Stomach (tissue), 9 donors: Measurements from ENCODE around the gene SDK2. TPM values are rescaled to one million over a fixed set of nuclear protein-coding genes. Genes with fewer than 3 reads are reported as not detected.
A peak's percentile ranks its signal among the peaks of the same experiment; 100 is the strongest.

Experiments
- DNase-seq, 2 donors: peaks; one replicate each; pipeline versions ENCODE4 v3.0.0 to v3.0.0-alpha.2; 2013 to 2019
- H3K27ac ChIP-seq, 5 donors: fragments of 200-600 bp in 4 of 5; sonication (generic) in 4 of 5; one replicate each; pipeline ENCODE4 v1.5.1; 2013 to 2019; ENCODE audit warnings: mild to moderate bottlenecking in 1 of 5, moderate library complexity in 1 of 5
- H3K27me3 ChIP-seq, 3 donors: fragments of 200-600 bp; sonication (generic); one replicate each; pipeline ENCODE4 v1.5.1; 2017 to 2019; ENCODE audit warnings: mixed run types in 1 of 3
- H3K36me3 ChIP-seq, 4 donors: fragments of 200-600 bp; sonication (generic); 1 replicate in 3 of 4; 2 replicates in 1 of 4; pipeline ENCODE4 v1.5.1; 2016 to 2019
- H3K4me1 ChIP-seq, 4 donors: fragments of 200-600 bp; sonication (generic); one replicate each; pipeline ENCODE4 v1.5.1; 2016 to 2019
- H3K4me3 ChIP-seq, 4 donors: fragments of 200-600 bp; sonication (generic) in 3 of 4; one replicate each; pipeline ENCODE4 v1.5.1; 2016 to 2019; ENCODE audit warnings: mild to moderate bottlenecking in 1 of 4
- H3K9me3 ChIP-seq, 4 donors: fragments of 200-600 bp; sonication (generic); one replicate each; pipeline ENCODE4 v1.5.1; 2016 to 2019
- EP300 ChIP-seq: sonication (generic); formaldehyde crosslinking; IDR thresholded peaks from one replicate; pipeline ENCODE4 v1.6.1; 2017; ENCODE audit warnings: antibody characterized with exemption
- POLR2A ChIP-seq, 4 donors: fragments of 450-650 bp; IDR thresholded peaks; one replicate each; pipeline ENCODE4 v1.6.1; 2016; ENCODE audit warnings: antibody characterized with exemption in 4 of 4, control low read depth in 2 of 4, mild to moderate bottlenecking in 1 of 4, moderate library complexity in 1 of 4
- POLR2AphosphoS5 ChIP-seq, 3 donors: sonication (generic); formaldehyde crosslinking; IDR thresholded peaks; one replicate each; pipeline ENCODE4 v1.6.1; 2016; ENCODE audit warnings: antibody characterized with exemption in 3 of 3
- WGBS, 5 donors: extraction: QIAGEN DNeasy Blood & Tissue Kit in 3 of 5; methylation state at CpG; one replicate each; pipeline versions ENCODE4 v1.1.5 to v1.1.7; 2013 to 2018; 5-methylcytosine and 5-hydroxymethylcytosine counted together
- intact Hi-C: fragments of 100-400 bp; cut with DNase I; formaldehyde crosslinking; loops from one replicate; pipeline ENCODE4 v1.15.1; 2023; ENCODE audit warnings: low total_unique reads
- polyA plus RNA-seq, 3 donors: library from polyadenylated mRNA; stranded (reverse); fragments of 200-250 nt; gene quantifications; one replicate each; pipeline ENCODE4 v1.2.3, GENCODE V29; 2013
- total RNA-seq, 5 donors: library from RNA; depleted of rRNA; stranded (reverse); fragments of >200 nt; gene quantifications; one replicate each; pipeline versions ENCODE4 v1.1.0 to v1.2.3, GENCODE V29; 2014 to 2016
- TF ChIP-seq, protein P1 (sequence below), 7 experiments: fragments of 450-650 bp in 4 of 7; fragments of 200-600 bp in 3 of 7; sonication (generic) in 3 of 7; IDR thresholded peaks; one replicate each; pipeline ENCODE4 v1.5.1; 2016 to 2019; ENCODE audit warnings: antibody characterized with exemption in 7 of 7, control low read depth in 2 of 7, mild to moderate bottlenecking in 1 of 7
- donor health status: healthy with polysubstance abuse.
- donor health status: Bipolar disorder and iron deficiency.
- donor health status: healthy.

Gene SDK2
- total and polyA plus RNA-seq, 8 donors, result under 0.01 to 9.6 (median 0.44) TPM; not detected in 1

DNA sequence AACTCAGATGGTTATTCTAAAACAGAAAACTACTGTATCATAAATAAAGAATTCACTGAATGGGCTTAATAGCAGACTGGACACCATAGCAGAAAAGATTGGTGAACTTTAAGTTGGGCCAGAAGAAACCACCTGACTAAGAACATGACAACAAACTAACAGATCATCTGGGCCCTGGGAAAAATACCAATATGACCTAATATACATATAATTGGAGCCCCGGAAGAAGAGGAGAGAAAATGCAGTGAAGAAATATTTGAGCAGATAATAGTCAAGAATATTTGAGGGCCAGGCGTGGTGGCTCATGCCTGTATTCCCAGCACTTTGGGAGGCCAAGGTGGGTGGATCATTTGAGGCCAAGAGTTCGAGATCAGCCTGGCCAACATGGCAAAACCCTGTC lies 25.5 kb upstream of the SDK2 start:
- H3K27ac ChIP-seq, result no peak overlapping the region
- DNase-seq, result no peak
- peaks cover 0 to 19% (median 11%) of the 10 kb centered on the region in 4 donors for H3K9me3 ChIP-seq
- TF ChIP-seq, protein P1, sequence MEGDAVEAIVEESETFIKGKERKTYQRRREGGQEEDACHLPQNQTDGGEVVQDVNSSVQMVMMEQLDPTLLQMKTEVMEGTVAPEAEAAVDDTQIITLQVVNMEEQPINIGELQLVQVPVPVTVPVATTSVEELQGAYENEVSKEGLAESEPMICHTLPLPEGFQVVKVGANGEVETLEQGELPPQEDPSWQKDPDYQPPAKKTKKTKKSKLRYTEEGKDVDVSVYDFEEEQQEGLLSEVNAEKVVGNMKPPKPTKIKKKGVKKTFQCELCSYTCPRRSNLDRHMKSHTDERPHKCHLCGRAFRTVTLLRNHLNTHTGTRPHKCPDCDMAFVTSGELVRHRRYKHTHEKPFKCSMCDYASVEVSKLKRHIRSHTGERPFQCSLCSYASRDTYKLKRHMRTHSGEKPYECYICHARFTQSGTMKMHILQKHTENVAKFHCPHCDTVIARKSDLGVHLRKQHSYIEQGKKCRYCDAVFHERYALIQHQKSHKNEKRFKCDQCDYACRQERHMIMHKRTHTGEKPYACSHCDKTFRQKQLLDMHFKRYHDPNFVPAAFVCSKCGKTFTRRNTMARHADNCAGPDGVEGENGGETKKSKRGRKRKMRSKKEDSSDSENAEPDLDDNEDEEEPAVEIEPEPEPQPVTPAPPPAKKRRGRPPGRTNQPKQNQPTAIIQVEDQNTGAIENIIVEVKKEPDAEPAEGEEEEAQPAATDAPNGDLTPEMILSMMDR (IDR thresholded peaks at IDR 0.05), result no peak
- TF ChIP-seq POLR2A (IDR thresholded peaks at IDR 0.05), result no peak
- TF ChIP-seq EP300, result no peak
- no peak for TF ChIP-seq POLR2AphosphoS5 (IDR thresholded peaks at IDR 0.05)
- peaks cover 0 to 18% (median 9%) of the 10 kb centered on the region in 3 donors for H3K27me3 ChIP-seq
- intact Hi-C loops, result no loop called here
- H3K4me3 ChIP-seq, result no peak overlapping the region
- H3K4me1 ChIP-seq, result peaks cover 0 to 11% (median 0%) of the 10 kb centered on the region in 4 donors
- no peaks in the 10 kb centered on the region for H3K36me3 ChIP-seq
- WGBS, 5 donors, result 74 to 90% (median 81%) methylated on average over 3 of the region's 3 CpGs

DNA sequence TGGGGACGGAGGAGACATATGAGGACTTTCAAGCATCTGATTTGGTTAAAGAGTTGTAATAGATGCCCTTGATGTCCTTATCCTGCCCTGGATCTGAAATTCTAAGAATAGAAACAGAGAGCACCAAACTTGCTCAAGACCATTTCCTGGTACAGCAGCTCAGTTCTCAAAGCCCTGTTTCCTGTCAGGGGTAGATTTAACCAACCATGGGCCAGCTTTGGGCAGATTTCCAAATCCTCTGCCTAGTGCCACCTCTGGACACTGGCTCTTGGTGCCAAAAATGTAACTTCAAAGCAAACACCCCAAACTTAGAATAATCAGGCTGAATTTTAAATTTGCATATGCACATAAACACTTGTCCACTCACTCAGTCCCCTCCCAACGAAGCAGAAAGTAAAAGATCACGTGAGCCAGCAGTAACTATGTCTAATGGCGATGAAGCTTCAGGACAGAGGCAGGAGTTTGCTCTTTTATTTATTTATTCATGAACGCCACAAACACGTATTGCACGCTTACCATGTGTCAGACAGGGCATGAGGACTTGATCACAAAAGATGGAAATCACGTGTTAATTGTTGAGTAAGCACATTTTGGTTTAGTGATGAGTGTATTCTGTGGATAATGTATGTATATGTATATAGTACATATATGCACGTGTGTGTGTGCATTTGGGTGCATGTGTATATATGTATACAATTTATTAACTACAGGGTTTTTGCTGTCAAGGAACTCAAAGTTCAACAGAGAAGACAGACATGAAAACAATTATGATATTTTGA lies 23.1 kb upstream of the SDK2 start:
- peak in 1 of 2 donors; percentile 33 for DNase-seq
- Histone ChIP-seq H3K27me3 (peaks cover 0 to 26% (median 9%) of the 10 kb centered on the region in 3 donors), H3K4me3 (no peak overlapping the region), H3K9me3 (peaks cover 0 to 19% (median 11%) of the 10 kb centered on the region in 4 donors), H3K27ac (no peak overlapping the region), H3K36me3 (no peaks in the 10 kb centered on the region), H3K4me1 (peaks cover 0 to 11% (median 0%) of the 10 kb centered on the region in 4 donors)
- TF ChIP-seq POLR2AphosphoS5 (IDR thresholded peaks at IDR 0.05) (no peak), POLR2A (IDR thresholded peaks at IDR 0.05) (no peak), EP300 (no peak)
- TF ChIP-seq, protein P1 (IDR thresholded peaks at IDR 0.05), result no peak
- intact Hi-C loops, result no loop called here
- WGBS, 5 donors, result 50 to 61% (median 56%) methylated on average over 9 of the region's 9 CpGs

DNA sequence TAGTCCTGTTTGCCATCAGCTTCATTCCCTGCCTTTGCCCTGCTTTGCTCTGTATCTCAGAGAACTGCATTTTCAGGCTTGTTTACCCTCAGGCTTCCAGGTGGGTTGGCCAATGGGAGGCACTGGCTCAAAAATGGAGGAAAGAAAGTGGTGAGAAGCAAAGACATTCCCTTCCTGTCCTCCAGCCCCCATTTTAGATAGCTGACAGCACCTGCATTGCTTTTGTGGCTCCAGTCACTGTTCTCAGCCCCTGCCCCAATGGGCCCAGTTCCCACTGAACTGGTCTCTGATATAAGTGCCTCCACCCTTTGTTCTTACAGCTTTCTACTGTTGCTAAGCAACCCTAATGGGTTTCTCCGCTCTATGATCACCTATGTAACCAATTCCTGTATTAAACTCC lies 19.4 kb upstream of the SDK2 start:
- no peak overlapping the region for H3K27ac ChIP-seq
- intact Hi-C loops, result no loop called here

DNA sequence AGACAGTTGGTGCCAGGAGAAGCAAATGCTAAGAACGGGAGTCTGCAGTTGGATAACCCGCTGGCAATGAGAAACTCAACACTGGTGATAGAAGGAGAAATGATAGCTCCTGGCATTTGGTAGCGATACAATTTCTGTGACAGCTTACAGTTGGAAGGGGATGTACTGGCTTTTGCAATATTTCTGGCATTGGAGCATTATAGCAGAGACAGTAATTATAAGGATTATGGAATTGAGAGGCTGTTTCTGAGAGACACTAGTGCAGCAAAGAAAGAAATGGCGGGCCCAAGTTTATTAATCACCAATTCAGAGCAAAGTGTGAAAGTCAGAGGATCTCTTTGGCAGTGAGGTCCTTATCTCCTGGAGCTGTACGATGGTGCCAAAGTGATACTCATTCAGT lies 16.1 kb upstream of the SDK2 start:
- 80 to 90% (median 85%) methylated on average over 5 of the region's 5 CpGs for WGBS, 5 donors
- intact Hi-C loops, result no loop called here
- DNase-seq, result no peak
- H3K4me1 ChIP-seq, result peaks cover 0 to 6% (median 0%) of the 10 kb centered on the region in 4 donors
- H3K27me3 ChIP-seq, result peaks cover 0 to 25% (median 0%) of the 10 kb centered on the region in 3 donors
- no peaks in the 10 kb centered on the region for H3K36me3 ChIP-seq
- H3K4me3 ChIP-seq, result no peak overlapping the region
- no peak overlapping the region for H3K27ac ChIP-seq
- H3K9me3 ChIP-seq, result no peaks in the 10 kb centered on the region
- TF ChIP-seq POLR2AphosphoS5 (IDR thresholded peaks at IDR 0.05) (no peak), EP300 (no peak), POLR2A (IDR thresholded peaks at IDR 0.05) (no peak)
- TF ChIP-seq, protein P1 (IDR thresholded peaks at IDR 0.05), result no peak

More for the DNA sequence above, 19.4 kb upstream of the SDK2 start:
- Histone ChIP-seq H3K4me1 (peaks cover 0 to 11% (median 0%) of the 10 kb centered on the region in 4 donors), H3K9me3 (no peaks in the 10 kb centered on the region), H3K4me3 (no peak overlapping the region), H3K27me3 (peaks cover 0 to 26% (median 9%) of the 10 kb centered on the region in 3 donors), H3K36me3 (no peaks in the 10 kb centered on the region)
- DNase-seq, result no peak
- WGBS, 5 donors, result 40 to 67% (median 57%) methylated on average over 1 of the region's 1 CpG
- TF ChIP-seq EP300, result no peak
- TF ChIP-seq POLR2AphosphoS5 (IDR thresholded peaks at IDR 0.05), result no peak
- TF ChIP-seq POLR2A (IDR thresholded peaks at IDR 0.05), result no peak
- TF ChIP-seq, protein P1 (IDR thresholded peaks at IDR 0.05), result no peak
